SU-DHL-6 (cell line): ENCODE data around the gene ITPR1.

Experiments
- EZH2phosphoT487 ChIP-seq: fragments of 200-600 bp; sonication (generic), shearing (Covaris generic); conservative IDR thresholded peaks from 2 replicates; pipeline ENCODE4 v1.6.1; 2018; ENCODE audit warnings: mild to moderate bottlenecking, antibody characterized with exemption, low read length, moderate library complexity, mixed read lengths
- TF ChIP-seq, protein P1 (sequence below): fragments of 200-600 bp; sonication (generic); IDR thresholded peaks from one replicate; pipeline ENCODE4 v1.5.1; 2017; ENCODE audit warnings: antibody characterized with exemption, mild to moderate bottlenecking, low read length, moderate library complexity; ENCODE audit not compliant: insufficient read depth, poor library complexity, severe bottlenecking

DNA sequence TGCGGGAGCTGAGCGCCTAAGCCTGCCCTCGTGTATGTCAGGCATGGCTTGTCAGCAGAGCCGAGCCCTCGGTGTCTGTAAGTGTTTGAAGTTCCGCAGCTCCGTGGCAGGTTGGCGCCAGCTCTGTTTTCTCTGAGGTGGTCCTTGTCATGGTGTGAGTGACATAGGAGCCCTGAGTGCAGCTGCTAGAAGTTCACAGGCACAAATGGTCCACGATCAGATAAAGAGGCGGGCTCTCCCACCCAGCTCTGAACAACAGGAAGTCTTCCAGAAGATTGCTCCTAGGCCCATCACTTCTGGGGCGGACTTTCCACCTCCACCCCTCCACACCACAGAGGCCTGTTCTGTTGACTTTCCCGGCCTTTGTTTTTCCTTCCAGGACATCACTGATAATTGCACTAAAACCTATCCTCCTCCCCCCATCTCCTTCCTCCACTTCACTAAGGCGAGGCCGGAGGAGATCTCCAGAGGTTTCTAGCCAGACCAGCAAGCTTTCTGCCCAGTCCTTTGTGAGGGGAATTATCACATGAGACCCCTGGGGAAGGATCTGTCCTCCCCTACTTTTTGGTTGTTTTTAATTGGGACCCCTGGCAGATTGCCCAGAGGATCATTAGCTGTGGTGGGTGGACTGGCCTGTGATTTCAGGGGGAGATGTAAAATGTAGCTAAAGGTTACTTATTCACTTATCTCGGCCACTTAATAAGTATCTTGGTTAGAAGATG lies 19.9 kb downstream of the ITPR1 start:
- TF ChIP-seq, protein P1, sequence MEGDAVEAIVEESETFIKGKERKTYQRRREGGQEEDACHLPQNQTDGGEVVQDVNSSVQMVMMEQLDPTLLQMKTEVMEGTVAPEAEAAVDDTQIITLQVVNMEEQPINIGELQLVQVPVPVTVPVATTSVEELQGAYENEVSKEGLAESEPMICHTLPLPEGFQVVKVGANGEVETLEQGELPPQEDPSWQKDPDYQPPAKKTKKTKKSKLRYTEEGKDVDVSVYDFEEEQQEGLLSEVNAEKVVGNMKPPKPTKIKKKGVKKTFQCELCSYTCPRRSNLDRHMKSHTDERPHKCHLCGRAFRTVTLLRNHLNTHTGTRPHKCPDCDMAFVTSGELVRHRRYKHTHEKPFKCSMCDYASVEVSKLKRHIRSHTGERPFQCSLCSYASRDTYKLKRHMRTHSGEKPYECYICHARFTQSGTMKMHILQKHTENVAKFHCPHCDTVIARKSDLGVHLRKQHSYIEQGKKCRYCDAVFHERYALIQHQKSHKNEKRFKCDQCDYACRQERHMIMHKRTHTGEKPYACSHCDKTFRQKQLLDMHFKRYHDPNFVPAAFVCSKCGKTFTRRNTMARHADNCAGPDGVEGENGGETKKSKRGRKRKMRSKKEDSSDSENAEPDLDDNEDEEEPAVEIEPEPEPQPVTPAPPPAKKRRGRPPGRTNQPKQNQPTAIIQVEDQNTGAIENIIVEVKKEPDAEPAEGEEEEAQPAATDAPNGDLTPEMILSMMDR, result no peak
- TF ChIP-seq EZH2phosphoT487, result no peak
